DMS 273 (cell line): ENCODE measurements around the gene GPR39.

Experiments used
- DNase-seq: peaks from one replicate; lab custom pipeline; 2025; ENCODE audit not compliant: unreplicated experiment; lab: John Stamatoyannopoulos, UW

GPR39 gene

GRCh38 chr2:132412021-132412420 is 4.6 kb upstream of the GPR39 start:
- no peak for DNase-seq

DNA sequence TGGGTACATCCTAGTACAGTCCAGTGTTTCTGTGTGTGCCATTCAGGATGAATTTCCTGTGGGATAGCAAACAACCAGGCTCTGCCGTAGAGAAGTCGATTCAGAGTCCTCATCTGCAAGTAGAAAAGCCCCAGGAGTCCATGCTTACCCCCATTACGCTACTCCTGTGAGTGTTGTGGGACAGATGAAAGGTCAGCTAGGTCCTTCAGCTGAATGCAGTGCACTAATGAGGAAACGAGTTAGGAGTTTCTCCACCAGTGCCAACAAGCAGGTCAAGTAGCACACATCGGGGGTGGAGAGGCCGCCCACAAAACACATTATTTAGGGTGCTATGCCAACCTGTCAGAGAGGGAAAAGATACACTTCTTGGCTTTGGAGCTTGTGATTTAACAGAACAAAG is 2.5 kb upstream of the GPR39 start:
- DNase-seq = no peak

- DNase-seq = no peak
These were observed 1.2 kb upstream of the GPR39 start for GRCh38 chr2:132415256-132415914.

- DNase-seq = peak; percentile 91
These were observed 486 bp upstream of the GPR39 start for GRCh38 chr2:132415915-132416722.

DNA sequence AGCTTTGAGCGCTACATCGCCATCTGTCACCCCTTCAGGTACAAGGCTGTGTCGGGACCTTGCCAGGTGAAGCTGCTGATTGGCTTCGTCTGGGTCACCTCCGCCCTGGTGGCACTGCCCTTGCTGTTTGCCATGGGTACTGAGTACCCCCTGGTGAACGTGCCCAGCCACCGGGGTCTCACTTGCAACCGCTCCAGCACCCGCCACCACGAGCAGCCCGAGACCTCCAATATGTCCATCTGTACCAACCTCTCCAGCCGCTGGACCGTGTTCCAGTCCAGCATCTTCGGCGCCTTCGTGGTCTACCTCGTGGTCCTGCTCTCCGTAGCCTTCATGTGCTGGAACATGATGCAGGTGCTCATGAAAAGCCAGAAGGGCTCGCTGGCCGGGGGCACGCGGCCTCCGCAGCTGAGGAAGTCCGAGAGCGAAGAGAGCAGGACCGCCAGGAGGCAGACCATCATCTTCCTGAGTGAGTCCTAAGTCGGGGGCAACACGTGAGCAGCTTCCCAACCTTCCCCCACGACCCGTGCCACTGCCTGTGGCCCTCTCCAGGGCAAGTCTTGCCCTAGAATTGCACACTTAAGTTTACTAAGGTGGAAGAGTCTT is 928 bp downstream of the GPR39 start:
- DNase-seq = no peak

- no peak for DNase-seq
These were observed 2.6 kb downstream of the GPR39 start for GRCh38 chr2:132419235-132419634.

DNA sequence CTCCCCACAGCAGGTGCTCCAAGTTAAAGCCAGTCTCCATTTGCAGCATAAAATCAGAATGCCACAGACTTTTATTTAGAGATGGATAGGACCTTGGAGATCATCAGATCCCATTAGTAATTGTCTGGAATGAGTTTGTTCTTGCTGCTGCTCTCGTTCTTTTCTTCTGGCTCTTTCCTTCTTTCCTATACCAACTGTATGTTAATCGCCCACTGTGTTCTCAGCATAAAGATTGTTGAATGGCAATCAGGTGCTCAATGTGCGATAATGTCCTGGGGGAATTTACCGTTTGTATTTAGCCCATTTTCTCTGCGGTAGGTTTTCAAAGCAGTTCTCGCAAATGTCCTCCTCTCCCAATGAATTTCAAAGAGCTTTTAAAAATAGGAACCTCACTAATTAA is 3.3 kb downstream of the GPR39 start:
- DNase-seq = no peak

DNA sequence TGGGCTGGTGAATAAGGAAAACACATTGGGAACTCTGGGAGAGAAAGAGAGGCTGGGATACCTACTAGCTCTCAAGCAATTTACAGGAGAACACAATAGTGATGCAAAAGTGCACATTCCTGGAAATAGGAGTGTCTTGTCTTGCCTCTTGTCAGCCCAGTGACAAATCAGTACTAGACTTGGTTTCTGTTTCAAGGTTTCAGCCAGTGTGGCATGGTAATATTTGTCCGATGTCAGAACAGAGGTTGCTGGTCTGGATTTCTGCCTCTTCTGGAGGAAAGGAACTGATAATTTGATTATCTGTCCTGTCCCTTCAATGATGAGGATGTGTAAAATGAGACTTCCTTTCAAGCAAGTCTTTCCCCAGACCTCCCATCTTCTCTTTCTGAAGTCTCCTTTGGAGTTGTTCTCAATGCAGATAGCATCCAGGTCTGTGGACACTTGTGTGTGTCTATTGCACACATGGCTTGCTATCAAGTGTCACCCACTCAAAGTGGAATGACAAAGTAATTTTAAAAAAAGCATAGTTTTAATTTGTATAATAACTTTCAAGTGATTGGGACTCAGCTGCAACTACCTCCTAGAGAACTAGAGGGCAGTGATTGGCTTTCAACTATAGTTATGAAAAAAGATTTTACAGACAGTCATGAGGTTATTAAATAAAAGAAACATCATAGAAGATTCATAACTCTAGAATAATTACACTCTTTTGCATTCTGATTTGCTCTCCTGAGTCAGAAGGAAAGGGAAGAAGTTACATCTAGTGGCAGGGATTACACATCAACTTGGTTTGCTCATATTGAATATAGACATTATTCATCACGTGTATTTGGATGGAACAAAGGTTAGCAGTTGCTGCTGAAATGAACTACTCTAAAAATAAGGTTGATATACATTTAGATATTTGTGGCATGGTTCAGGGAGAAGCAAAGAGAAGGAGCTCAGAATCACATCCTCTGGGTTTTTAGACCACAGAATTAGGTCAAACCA is 4.5 kb downstream of the GPR39 start:
- no peak for DNase-seq

DNA sequence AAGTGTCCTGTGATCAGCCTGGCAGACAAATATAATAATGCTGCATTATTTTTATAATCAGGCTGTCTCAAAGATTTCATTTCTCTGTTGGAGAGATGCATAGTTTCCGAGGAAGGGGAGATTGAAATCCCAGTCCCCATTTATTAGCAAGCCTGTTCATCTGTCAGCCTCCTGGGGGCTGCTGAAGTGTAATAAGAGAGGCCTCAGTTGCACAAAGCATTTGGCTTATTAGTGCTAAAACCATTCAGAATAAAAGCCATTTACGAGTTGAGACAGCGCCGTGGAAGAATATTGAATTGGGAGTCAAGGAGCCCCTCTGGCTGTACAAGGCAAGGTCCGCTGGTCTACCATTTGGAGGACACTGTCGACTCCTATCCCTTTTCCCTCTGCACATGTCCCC is 6.1 kb downstream of the GPR39 start:
- DNase-seq = no peak

GRCh38 chr2:132424526-132425121 is 8.0 kb downstream of the GPR39 start:
- no peak for DNase-seq

DNA sequence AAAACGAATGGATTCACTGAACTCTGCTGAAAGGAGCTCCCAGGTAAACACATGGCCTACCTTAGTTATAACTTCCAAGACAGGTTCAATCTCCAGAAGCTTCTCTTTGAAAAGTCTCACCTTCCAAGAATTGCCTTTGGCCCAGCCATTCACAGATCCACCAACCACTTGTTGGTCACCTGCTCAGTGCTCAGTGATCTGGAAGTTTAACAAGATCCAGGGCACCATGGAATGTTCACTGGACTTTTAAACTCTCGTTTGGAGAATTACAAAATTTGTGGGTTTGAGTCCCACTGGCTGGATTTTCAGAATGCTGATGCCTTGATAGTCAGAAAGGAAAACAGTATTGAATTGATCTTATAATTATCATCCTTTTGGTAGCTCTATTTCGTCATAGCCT is 9.4 kb downstream of the GPR39 start:
- DNase-seq = no peak

GRCh38 chr2:132426656-132427055 is 10.1 kb downstream of the GPR39 start:
- no peak for DNase-seq

DNA sequence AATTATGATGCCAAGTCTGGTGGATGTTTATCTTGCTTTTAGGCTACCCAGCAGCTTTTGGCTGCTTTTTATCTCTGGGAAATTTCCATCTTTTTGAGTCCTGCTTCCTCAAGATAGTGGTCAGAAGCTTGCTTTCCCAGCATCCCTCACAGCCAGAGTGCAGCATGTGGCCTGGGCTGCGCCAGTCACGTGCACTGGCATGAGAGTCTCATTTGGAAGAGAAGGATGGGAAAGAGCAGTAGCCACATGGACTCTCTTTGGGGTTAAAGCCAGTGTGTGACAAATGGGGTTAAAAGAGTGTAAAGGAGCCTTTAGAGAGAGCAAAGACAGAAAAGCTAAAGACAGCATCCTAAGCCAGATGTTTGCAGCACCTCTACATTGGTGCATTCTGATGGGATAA is 12.7 kb downstream of the GPR39 start:
- DNase-seq = no peak

GRCh38 chr2:132429941-132430573 is 13.5 kb downstream of the GPR39 start:
- DNase-seq = no peak

DNA sequence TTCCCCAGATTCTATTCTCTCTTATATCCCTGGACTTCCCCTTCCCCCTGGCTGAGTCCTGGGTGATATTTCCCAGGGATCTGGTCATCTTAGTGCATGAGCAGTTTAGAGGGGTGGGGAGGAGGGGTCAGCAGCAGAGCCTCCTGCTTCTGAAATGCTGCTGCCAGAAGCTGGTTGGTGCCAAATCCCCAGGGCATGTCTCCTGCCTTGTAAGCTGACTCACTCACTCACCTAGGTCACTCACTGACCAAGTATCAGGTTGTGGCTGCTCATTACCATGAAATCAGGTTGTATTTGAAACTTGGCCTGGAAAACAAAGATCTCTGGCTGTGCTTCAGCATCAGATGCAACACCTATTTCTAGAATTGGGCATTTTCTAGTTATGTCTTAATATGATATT is 14.3 kb downstream of the GPR39 start:
- DNase-seq = no peak

GRCh38 chr2:132437852-132438669 is 21.5 kb downstream of the GPR39 start:
- no peak for DNase-seq

GRCh38 chr2:132438691-132439090 is 22.1 kb downstream of the GPR39 start:
- DNase-seq = peak; percentile 37

DNA sequence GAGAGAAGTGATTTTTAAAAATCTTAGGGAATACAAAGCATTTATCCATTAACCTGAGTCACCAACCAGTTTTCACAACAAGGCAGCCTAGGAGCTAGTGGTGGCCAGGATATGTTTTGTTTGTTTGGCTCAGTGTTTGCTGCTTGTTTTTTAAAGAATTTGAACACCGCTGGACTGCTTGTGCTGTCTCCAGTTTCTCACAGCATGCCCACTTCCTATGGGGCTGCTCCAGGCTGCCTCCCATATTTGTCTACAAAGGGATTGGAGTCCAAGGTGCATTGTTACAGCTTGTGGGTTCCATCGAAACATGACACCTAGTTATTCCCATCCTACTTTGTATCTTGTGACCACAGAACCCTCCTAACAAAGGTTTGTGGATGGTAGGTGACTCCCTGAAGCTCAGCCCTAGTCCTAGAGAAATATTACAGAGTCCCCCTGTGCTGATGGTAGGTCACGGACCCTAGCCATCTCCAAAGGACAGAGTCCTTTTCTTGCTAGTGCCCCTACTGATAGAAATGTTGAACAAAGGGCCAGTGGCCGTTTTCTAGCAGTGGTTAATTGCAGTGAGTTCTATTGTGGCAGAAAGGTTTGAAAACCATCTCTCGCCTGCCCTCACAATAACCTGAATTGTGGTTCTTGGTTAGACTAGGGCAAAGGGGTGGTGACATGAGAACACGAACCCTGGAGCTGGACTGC is 23.2 kb downstream of the GPR39 start:
- no peak for DNase-seq

DNA sequence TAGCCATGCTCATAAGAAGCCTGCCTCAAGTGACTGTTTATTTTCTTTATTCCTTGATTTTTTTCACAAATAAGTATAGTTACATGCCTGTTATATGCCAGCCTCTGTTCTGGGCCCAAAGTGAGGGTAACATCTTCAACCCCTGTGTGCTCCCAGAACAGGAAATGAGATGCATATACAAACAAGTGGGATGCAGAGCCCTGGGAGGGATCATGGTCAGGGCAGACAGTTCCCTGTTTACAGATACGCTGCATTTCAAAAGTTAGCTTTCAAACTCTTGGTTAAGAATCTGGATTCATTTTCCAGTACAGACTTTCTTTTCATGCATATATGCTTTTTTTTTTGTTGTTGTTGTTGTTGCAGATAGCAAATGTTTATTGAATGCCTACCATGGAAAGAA is 24.4 kb downstream of the GPR39 start:
- DNase-seq = no peak
